HepG2 (cell line): ENCODE results near the gene MTSS2.

Experiments used
- BHLHE40 ChIP-seq: IDR thresholded peaks from 2 replicates; pipeline ENCODE4 v1.6.1; 2011; ENCODE audit warnings: low read length, improper control_type of control experiment
- CTCF ChIP-seq: sonication (generic); formaldehyde crosslinking; IDR thresholded peaks from 2 replicates; pipeline ENCODE4 v1.5.0; 2020; ENCODE audit warnings: mild to moderate bottlenecking, missing genetic modification reagents, moderate library complexity
- IKZF4 ChIP-seq: sonication (generic); formaldehyde crosslinking; IDR thresholded peaks from 2 replicates; pipeline ENCODE4 v1.5.1; 2020; ENCODE audit warnings: borderline replicate concordance, mild to moderate bottlenecking, low read depth, missing genetic modification reagents; ENCODE audit errors: not compliant biosample characterization
- NFIB ChIP-seq: sonication (generic); formaldehyde crosslinking; IDR thresholded peaks from 2 replicates; pipeline ENCODE4 v1.9.0; 2021; ENCODE audit warnings: missing genetic modification reagents, mild to moderate bottlenecking, borderline replicate concordance
- ZNF607 ChIP-seq: sonication (generic); formaldehyde crosslinking; IDR thresholded peaks from 2 replicates; pipeline ENCODE4 v1.5.1; 2020; ENCODE audit warnings: missing genetic modification reagents, mild to moderate bottlenecking, borderline replicate concordance

- TF ChIP-seq IKZF4 (no peak), ZNF607 (CRISPR knock-in tag) (no peak), CTCF (CRISPR knock-in tag) (no peak), BHLHE40 (no peak), NFIB (CRISPR knock-in tag) (no peak)
Measured at GRCh38 chr16:70699696-70700095, 13.8 kb upstream of the MTSS2 start.
